HG03571 (cell line): ENCODE results near the gene CHST14.

Experiments used
- ATAC-seq: cut with Tn5 transposase; IDR thresholded peaks from one replicate; pipeline ENCODE4 v1.9.1; 2021; ENCODE audit not compliant: unreplicated experiment

The CHST14 gene

DNA sequence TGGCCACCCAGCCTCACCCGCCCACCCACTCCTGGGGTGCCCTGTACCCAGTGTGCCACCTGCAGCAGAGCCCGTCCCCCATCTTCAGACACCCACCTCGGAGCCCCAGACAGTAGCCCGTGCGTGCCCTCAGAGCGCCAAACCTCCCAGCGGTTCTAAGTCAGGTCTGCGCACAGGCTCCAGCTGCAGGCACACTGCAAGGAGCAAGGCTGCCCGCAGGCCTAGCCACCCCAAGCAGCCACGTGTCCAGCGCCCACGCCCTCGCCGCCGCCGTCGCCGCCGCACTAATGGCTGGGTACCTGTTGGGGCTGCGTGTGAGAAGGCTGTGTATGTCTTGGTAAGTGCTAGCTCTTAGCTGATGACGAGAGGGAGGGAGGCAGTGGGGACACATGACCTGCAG is 8.8 kb upstream of the CHST14 start:
- no peak for ATAC-seq

DNA sequence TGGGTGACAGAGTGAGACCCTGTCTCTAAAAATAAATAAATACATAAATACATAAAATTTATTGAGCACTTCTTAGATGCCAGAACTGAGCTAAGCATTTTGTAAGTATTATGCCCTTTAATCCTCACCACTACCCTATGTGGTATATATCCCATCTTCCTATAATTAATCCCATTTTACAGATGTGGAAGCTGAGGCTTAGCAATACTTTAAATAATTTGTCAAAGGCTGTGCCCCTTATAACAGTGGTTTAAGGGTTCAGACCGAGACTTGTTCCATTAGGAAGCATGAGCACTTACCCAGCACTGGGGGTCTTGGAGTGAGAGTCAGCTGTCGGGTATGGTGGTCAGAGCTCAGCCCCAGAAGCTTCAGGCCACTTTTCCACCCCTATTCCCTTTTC is 7.5 kb upstream of the CHST14 start:
- ATAC-seq, result no peak

DNA sequence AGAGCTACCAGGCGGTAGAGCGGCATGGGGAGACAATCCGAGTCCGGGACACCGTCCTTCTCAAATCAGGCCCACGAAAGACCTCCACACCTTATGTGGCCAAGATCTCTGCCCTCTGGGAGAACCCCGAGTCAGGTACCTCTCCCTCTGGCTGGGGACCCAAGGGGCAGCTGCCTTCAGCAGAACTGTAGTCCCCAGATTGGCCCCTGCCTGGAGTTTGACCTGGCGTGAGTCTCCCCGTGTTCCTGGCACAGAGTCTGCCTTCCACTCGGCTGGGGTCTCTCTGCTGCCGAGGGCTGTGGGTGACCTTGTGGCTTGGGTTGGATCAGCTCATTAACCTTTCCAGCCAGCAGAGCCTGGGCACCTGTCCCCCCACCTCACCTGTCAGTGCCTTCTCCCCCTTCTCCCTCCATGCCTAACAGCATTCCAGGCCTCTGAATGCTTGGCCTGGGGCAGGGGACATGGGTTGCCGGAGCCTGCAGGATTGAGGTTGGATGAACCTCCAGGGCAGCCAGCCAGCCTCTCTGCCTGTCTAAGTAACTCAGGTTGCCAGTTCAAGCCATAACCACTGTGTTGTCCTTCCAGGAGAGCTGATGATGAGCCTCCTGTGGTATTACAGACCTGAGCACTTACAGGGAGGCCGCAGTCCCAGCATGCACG is 6.8 kb upstream of the CHST14 start:
- no peak for ATAC-seq

DNA sequence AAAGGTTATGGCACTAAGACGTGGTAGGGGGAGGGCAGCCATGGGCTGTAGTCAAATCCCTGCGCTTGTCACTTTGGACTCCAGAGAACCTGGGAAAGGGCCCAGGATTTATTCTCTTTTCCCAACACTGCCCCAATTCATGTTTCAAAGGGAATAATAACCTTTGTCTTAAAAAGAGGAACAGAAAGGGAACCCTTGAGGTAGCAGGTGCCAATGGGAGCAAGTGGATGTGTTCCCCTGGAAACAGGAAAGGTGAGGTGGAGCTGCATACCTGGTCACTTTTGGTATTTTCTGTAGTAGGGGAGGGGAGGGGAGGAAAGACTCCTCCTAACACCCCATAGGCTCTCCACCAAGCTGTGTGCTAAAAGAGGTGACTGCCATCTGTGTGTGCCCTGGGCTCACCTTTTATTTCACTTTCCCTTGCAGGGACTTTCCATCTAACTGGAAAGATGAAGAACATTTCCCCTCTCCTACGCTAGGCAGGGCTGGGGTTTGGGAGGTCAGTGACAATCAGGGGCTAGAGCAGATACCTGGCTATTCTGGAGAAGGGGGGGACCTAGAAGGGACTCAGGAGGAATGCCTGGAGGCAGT is 6.1 kb upstream of the CHST14 start:
- no peak for ATAC-seq

DNA sequence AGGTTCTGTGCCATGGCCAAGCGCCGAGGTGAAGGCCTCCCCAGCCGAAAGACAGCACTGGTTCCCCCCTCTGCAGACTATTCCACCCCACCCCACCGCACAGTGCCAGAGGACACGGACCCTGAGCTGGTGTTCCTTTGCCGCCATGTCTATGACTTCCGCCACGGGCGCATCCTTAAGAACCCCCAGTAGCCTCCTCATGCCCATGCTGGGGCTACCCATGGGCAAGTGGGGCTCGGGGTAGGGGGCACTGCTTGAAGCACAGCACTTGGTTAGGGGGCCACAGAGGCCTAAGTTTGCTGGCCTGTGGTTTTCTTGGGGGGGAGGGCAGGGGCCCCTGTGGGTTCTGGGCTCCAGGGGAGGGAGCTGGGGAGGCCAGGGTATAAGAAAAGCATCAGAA is 4.8 kb upstream of the CHST14 start:
- ATAC-seq, result no peak

DNA sequence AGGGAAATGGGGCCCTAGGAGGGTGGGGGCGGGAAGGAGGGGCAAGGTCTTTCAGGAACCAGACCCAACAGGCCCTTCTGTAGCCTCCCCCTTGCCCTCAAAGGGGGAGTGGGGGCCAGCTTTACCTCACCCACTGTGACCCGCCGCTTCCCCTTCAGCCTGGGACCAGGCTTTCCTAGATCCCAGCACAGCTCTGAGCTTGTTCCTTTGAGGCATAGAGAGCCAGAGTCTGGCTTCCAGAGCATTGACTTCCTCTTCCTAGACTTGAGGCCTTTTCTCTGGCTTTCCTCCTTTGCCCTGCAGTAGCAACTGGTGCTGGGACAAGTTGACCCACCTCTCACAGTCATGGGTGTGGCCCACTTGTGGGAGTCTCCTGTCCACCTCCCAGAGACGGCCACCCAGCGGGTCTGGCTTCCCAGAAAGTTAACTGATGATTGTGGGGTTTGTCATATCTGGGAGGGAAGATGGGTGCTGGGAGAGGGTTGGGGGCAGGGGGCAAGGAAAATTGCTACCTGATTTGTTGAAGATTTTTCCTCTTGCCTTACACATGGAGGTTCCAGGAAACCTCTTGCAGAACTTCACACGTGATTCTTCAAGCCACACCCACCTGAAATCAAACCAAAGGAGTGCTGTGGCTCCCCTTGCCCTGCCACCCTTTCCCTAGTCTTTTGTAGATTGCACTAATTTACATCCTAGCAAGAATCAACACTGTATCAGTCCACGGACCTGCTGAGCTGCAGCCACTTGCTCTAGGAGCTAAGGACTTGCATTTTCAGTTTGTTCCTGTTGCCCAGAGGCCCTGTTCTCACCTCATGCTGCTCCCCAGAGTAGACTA is 4.1 kb upstream of the CHST14 start:
- ATAC-seq, result no peak

DNA sequence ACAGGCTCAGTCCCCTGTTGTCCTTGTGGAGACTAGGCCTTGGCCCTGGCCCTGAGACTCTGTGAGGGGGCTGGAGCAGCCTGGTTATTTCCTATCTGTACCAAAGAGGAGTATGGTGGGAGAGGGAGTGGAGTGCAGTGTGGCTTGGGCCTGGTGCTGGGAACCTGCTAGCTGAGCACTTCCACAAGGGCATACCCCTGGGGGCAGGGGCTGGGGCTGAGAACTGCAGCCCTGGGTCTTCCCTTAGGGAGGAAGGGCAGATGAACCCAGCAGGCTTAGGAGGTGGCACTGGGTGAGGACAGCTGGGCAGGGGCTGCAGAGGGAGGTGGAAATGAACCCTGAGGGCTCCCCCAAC is 3.5 kb upstream of the CHST14 start:
- no peak for ATAC-seq

DNA sequence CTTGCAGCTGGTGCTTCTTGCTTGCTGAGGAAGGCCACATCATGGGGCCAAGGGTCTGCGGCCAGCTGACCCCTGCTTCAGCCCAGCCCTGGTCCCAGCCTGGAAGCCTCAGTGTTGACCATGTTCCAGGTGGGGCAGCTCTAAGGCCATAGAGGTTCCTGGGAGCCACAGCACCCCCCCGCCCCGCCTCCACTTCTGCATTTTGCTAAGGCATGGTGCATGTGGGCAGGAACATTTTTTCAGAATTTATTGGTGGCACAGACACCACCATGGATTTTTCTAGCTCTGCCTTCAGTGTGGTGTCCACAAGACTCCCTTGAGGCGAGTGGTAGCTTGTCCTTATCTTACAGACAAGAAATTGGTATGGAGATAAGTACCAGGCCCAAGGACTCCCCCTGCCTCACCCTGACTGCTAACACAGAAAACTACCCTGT is 1.9 kb upstream of the CHST14 start:
- ATAC-seq, result no peak

DNA sequence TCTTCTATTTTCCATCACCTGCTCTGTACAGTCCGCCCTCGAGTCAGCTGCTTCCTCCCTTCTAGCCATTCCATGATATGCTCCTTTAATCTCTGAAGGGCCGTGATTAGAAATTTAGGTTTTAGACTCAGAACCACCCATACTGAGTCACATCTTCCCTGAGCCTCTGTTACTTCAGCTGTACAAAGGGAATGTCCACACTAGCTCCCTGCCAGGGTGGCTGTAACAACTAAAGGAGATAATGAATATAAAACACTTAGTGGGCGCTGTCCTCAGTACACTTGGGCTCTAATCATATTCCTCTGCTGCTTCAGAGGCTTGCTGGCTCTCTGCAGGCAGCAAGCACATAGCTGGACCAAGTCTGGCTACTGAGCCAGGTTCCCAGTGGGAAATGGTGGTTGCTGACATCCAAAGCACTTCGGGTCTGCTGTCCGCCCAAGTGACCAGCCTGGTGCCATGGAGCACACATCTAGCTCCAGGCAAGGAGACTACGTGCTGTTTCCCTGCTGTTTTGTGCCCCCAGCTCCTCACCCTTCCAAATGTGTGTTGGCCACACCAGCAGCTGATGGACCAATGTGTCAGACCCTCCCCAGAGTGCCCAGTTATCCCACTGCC is 901 bp upstream of the CHST14 start:
- no peak for ATAC-seq

DNA sequence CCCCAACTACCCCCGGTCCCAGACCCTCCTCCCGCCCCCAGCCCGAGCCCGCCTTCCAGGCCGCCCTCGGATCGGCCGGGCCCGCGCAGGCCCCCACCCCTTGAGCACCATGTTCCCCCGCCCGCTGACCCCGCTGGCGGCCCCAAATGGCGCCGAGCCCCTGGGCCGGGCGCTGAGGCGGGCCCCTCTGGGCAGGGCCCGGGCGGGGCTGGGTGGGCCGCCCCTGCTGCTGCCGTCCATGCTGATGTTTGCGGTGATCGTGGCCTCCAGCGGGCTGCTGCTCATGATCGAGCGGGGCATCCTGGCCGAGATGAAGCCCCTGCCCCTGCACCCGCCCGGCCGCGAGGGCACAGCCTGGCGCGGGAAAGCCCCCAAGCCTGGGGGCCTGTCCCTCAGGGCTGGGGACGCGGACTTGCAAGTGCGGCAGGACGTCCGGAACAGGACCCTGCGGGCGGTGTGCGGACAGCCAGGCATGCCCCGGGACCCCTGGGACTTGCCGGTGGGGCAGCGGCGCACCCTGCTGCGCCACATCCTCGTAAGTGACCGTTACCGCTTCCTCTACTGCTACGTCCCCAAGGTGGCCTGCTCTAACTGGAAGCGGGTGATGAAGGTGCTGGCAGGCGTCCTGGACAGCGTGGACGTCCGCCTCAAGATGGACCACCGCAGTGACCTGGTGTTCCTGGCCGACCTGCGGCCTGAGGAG is 472 bp downstream of the CHST14 start:
- peak; percentile 38 for ATAC-seq

DNA sequence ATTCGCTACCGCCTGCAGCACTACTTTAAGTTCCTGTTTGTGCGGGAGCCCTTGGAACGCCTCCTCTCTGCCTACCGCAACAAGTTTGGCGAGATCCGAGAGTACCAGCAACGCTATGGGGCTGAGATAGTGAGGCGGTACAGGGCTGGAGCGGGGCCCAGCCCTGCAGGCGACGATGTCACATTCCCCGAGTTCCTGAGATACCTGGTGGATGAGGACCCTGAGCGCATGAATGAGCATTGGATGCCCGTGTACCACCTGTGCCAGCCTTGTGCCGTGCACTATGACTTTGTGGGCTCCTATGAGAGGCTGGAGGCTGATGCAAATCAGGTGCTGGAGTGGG is 995 bp downstream of the CHST14 start:
- peak; percentile 18 for ATAC-seq

DNA sequence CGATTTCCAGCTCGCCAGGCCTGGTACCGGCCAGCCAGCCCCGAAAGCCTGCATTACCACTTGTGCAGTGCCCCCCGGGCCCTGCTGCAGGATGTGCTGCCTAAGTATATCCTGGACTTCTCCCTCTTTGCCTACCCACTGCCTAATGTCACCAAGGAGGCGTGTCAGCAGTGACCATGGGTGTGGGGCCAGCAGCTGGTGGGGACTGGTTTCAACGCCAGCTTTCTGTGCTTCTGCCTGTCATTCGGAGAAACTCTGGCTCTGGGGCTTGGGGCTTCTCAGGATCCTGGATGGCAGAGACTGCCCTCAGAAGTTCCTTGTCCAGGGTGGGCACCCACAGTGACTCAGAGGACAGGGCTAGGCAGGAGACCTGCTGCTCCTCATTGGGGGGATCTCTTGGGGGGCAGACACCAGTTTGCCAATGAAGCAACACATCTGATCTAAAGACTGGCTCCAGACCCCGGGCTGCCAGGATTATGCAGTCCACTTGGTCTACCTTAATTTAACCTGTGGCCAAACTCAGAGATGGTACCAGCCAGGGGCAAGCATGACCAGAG is 1.5 kb downstream of the CHST14 start:
- ATAC-seq, result no peak

DNA sequence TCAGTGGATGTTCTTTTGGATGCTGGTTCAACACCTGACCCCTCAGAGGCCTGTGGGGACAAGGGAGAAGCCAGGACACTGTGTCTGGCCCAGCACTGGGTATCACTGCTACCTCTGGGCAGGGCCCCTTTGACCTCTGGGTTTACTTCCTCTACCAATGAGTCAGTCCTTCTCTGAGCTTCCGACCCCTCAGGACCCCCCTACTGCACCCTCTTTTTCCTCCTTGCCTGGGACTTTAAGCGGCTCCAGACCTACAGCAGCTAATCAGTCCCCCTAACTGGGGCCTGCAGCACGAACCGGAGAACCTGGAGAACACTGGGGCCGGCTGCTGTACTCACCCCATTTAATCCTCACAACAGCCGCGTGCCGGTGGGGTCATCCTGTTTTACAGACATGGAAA is 3.8 kb downstream of the CHST14 start:
- ATAC-seq, result no peak

DNA sequence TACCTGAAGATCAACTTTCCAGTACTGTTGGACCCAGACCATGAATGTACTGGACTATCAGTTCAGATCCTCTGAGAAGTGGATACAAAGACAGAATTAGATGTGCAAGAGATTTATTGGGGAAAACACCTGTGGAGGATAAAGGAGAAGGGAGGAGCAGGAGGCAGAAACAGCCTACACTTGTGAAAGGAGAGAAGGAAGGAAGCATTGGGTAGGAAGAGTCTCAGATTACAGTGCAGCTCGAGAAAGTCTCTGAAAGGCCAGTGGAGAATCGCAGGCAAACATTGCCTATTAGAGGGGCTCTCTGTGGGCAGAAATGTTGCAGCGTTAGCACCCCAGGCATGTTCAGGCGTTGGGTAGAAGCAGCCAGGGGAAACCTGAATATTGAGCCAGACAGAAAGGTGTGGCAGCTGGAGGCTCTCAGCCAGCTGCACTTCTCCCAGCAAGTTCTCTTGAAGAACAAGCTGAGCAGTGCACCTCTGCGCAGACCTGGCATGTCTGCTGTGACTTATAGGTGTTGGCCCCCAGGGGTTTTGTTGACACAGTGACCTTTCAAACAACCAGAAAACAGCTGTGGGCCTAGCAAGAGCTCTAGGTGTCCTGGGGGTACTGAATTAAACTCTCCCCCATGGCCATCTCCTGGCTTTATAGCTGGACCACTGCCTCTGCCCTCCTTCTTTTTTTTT is 7.0 kb downstream of the CHST14 start:
- no peak for ATAC-seq

DNA sequence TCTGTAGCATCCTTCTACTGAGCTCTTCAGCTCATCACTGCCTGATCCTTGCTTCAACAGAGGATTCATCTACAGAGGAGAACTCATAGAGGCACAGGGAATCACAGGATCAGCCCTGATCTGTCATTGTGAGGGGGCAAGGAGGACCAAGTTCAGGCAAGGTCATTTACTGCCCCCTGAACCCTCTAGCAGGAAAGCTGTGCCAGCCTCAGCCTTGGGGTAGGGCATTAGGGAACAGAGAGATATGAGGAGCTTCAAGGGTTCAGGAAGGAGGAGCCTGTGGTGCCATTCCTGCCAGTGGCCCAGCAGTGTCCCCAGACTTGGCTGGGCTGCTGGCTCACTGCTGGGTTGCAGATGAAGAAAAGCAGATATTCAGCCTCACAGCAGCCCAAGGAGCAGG is 8.2 kb downstream of the CHST14 start:
- ATAC-seq, result no peak

DNA sequence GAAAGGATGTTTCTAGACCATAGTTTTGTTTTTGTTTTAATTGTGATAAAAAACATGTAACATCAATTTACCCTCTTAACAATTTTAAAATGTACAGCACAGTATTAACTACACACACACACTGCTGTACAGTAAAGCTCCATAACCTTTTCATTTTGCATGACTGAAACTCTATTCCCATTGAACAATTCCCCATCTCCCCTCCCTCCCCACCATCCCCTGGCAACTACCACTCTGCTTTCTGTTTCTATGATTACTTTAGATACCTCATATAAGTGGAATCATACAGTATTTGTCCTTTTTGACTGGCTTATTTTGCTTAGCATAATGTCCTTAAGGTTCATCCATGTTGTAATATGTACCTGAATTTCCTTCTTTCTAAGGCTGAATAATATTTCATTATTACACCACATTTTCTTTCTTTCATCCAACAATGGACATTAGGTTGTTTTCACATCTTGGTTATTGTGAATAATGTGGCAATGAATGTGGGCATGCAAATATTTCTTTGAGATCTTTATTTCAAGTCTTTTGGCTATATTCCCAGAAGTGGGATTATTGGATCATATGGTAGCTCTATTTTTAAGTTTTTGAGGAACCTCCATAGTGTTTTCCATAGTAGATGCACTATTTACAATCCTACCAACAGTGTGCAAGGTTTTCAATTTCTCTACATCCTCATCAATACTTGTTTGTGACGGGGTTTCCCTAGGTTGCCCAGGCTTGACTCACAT is 10.7 kb downstream of the CHST14 start:
- no peak for ATAC-seq

DNA sequence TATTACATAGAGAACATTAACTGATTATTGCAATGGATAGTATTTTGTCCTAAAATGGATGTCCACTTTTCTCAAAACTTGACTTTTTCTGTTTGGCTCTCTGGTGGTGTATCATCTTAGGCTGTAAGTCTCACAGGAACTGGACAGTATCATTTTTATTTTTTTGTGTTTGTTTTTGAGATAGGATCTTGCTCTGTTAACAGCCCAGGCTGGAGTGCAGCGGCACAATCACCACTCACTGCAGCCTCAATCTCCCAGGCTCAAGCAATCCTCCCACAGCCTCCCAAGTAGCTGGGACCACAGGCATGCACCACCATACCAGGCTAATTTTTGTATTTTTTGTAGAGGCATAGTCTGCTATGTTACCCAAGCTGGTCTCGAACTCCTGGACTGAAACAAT is 13.1 kb downstream of the CHST14 start:
- ATAC-seq, result no peak

DNA sequence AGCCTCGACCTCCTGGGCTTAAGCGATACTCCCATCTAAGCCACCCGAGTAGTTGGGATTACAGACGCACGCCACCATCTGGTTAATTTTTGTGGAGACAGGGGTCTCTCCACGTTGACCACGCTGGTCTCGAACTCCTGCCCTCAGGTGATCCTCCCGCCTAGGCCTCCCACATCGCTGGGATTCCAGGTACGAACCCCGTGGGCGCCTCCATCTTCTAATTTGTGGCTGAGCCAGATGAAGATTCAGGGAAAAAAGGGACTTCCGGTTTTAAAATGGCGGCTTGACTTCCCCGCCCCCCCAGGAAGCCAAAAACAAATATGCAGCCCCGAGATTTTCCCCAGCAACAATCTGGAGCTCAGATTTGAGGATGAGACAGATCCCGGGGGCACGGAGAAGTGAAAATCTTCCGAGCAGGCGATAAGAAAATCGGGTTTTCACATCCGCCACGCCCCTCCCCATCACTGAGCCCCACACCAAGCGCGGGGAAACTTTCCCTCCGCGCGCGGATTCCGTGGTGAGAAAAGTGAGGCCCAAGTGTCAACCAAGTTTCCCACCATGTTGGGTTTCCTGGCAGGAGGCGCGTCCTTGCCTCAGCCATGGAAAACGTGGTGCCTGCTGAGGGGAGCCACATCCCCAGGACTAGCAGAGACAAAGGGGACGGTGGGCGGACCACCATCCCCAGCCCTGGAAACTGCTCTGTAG is 15.4 kb downstream of the CHST14 start:
- no peak for ATAC-seq
